AG04449 (cell line): ENCODE measurements around the gene INPP5E.
"Not testable (repeated sequence)": the region's sequence is repeated elsewhere in the genome, so short reads cannot be mapped to it uniquely, and the experiment has no call there.

Experiments used
- CTCF ChIA-PET: fragments of 350-600 bp; formaldehyde crosslinking; extraction: SDS; loops from one replicate; lab custom pipeline; 2021; ENCODE audit warnings: antibody characterized with exemption; lab: Yijun Ruan, JAX
- POLR2A ChIA-PET: fragments of 400-600, 350-600 bp; formaldehyde crosslinking; extraction: SDS; loops from one replicate; lab custom pipeline; 2020; ENCODE audit warnings: antibody characterized with exemption, inconsistent platforms; lab: Yijun Ruan, JAX
- DNase-seq: peaks from one replicate; pipeline ENCODE4 v3.0.0-alpha.2; 2010; ENCODE audit warnings: low read depth, low spot score
- H3K4me3 ChIP-seq: 2 replicates; pipeline ENCODE4 v1.5.1; 2011; ENCODE audit warnings: low read depth, mild to moderate bottlenecking, control low read depth, low read length
- CTCF ChIP-seq: IDR thresholded peaks from one replicate; pipeline ENCODE4 v1.5.1; 2011; ENCODE audit warnings: mild to moderate bottlenecking, moderate library complexity, low read length, control low read depth, inconsistent platforms; ENCODE audit not compliant: insufficient read depth; ENCODE audit errors: missing control alignments

The INPP5E gene

GRCh38 chr9:136429075-136429628 lies 10.5 kb downstream of the INPP5E start:
- H3K4me3 ChIP-seq = no peak overlapping the region
- POLR2A ChIA-PET = no interaction called here
- TF ChIP-seq CTCF = no peak
- CTCF ChIA-PET = interaction anchor here (1.1 to 2.4 kb wide), 2 partner anchors 9 to 11 kb away, joined by 4 to 7 read pairs; partner anchors contain the start of gene INPP5E
- no peak for DNase-seq

GRCh38 chr9:136426787-136427186 lies 12.9 kb downstream of the INPP5E start:
- CTCF ChIA-PET = interaction anchor here (1.6 to 2.4 kb wide), 2 partner anchors 11 to 27 kb away, joined by 6 to 13 read pairs; partner anchors contain the start of gene SNAPC4
- no peak overlapping the region for H3K4me3 ChIP-seq
- no peak for TF ChIP-seq CTCF
- DNase-seq = no peak
- POLR2A ChIA-PET = interaction anchor here (0.7 kb wide), 1 partner anchor 57 kb away, joined by 3 read pairs; no protein-coding TSS in a partner anchor

- CTCF ChIA-PET = interaction anchor here (0.8 to 2.5 kb wide), 7 partner anchors 8 to 25 kb away, joined by 5 to 13 read pairs (median 7); partner anchors contain the start of genes ENTR1, PMPCA and SNAPC4
- DNase-seq, H3K4me3 ChIP-seq: not testable (repeated sequence)
- POLR2A ChIA-PET = interaction anchor here (0.7 kb wide), 1 partner anchor 280 kb away, joined by 3 read pairs; no protein-coding TSS in a partner anchor
Measured at GRCh38 chr9:136425367-136425766, 14.3 kb downstream of the INPP5E start.

GRCh38 chr9:136424750-136425362 lies 14.8 kb downstream of the INPP5E start:
- DNase-seq = no peak
- CTCF ChIA-PET = interaction anchor here (1.2 to 2.5 kb wide), 6 partner anchors 10 to 16 kb away, joined by 4 to 13 read pairs (median 8); partner anchors contain the start of genes ENTR1 and PMPCA
- POLR2A ChIA-PET = interaction anchor here (0.7 to 0.9 kb wide), 2 partner anchors 12 to 279 kb away, joined by 3 read pairs; no protein-coding TSS in a partner anchor
- no peak for TF ChIP-seq CTCF
- no peak overlapping the region for H3K4me3 ChIP-seq

GRCh38 chr9:136423432-136424146 lies 16.1 kb downstream of the INPP5E start:
- POLR2A ChIA-PET = interaction anchor here (0.6 kb wide), 1 partner anchor 302 kb away, joined by 3 read pairs; no protein-coding TSS in a partner anchor
- H3K4me3 ChIP-seq = no peak overlapping the region
- CTCF ChIA-PET = interaction anchor here (1.2 to 2.5 kb wide), 4 partner anchors 11 to 17 kb away, joined by 4 to 10 read pairs (median 6); no protein-coding TSS in a partner anchor
- no peak for TF ChIP-seq CTCF
- no peak for DNase-seq

GRCh38 chr9:136422876-136423275 lies 16.8 kb downstream of the INPP5E start:
- POLR2A ChIA-PET = interaction anchor here (0.6 kb wide), 2 partner anchors 15 to 303 kb away, joined by 3 read pairs; no protein-coding TSS in a partner anchor
- H3K4me3 ChIP-seq = no peak overlapping the region
- TF ChIP-seq CTCF = no peak
- no peak for DNase-seq
- CTCF ChIA-PET = interaction anchor here (1.8 kb wide), 1 partner anchor 16 kb away, joined by 5 read pairs; no protein-coding TSS in a partner anchor
